NCI-H2107 treated with DMSO at 0.1 percent for 48 hours (cell line): ENCODE data around the gene DIAPH3.

ENCODE experiments used
- DNase-seq: peaks from one replicate; lab custom pipeline; 2025; ENCODE audit not compliant: unreplicated experiment; lab: John Stamatoyannopoulos, UW

DIAPH3 gene

GRCh38 chr13:60152904-60153303 is 10.8 kb downstream of the DIAPH3 start:
- DNase-seq: no peak

- DNase-seq: no peak
These were observed 11.6 kb downstream of the DIAPH3 start for GRCh38 chr13:60152114-60152513.

DNA sequence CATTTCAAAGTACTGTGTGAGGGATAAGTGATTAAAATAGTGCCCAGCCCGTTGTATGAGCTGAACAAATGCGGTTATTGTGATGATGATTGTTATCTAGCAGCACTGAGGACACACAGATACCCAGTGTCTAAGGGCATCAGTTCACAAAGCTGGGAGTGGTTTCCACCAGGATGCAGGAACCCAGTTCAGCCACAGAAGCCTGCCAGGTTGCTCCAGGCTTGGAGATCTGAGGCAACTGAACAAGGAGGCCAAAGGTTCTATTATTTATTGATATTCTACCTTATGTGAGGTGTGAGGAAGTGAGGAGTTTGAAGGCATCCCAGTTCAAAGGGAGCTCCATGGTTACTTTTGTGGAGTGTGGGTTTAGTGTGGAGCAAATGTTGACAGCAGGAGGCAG is 13.2 kb downstream of the DIAPH3 start:
- no peak for DNase-seq

DNA sequence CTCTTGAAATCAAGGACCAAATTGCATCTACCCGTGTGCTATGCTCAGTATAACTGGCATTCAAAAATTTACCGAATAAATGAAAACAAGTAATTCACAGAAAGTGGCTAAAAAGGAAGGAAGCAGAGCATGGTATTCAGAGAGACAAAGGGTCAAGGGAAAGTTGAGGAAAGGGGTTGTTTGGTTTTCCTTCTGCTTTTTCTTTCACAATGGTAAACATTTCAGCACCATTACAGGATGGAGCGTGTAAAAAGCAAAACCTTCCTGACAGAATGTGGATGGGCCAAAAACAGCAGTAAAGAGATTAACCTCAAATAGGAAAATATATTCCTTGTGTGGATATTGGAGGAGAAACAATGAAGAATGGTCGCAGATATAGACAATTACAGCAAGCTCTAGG is 14.8 kb downstream of the DIAPH3 start:
- no peak for DNase-seq

DNA sequence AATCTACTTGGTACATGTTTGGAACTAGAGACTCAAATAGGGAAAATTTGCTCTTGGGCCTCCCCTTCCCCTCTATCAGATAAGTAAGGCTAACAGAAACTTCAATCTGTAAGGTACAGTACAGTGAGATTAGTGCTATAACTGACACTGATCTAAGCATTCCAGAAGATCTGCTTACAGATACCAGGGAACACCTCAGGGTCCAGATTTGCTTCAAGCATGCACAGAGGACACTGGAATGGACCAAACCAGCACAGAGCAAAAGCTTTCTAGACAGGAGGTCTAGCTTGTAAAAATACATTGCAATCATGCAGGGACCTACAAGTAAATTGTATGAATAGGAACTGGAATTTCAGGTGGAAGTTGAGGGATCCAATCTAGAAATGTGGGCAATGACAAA is 16.4 kb downstream of the DIAPH3 start:
- no peak for DNase-seq

GRCh38 chr13:60146471-60146870 is 17.3 kb downstream of the DIAPH3 start:
- DNase-seq: no peak

DNA sequence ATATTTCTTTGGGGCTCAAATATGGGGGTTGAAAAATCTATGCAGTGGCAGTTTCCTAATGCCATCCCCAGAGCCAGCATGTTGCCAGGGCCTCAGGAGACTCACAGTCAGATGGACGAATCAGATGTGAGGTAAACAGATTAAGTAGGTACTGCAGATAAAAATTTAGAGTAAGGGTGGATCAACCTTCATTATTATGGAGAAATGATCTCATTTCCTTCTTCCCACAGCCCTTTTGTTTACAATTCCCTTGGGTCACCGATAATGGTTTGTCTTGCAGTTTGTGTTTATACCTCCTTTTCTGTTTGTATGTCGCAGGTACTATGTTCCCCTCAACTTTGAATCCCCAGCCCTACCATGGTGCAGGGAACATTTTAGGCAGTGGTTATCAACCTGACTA is 20.0 kb downstream of the DIAPH3 start:
- peak; percentile 57 for DNase-seq

- DNase-seq: no peak
These were observed 24.5 kb downstream of the DIAPH3 start for GRCh38 chr13:60139272-60139671.

- no peak for DNase-seq
These were observed 25.1 kb downstream of the DIAPH3 start for GRCh38 chr13:60138674-60139073.

DNA sequence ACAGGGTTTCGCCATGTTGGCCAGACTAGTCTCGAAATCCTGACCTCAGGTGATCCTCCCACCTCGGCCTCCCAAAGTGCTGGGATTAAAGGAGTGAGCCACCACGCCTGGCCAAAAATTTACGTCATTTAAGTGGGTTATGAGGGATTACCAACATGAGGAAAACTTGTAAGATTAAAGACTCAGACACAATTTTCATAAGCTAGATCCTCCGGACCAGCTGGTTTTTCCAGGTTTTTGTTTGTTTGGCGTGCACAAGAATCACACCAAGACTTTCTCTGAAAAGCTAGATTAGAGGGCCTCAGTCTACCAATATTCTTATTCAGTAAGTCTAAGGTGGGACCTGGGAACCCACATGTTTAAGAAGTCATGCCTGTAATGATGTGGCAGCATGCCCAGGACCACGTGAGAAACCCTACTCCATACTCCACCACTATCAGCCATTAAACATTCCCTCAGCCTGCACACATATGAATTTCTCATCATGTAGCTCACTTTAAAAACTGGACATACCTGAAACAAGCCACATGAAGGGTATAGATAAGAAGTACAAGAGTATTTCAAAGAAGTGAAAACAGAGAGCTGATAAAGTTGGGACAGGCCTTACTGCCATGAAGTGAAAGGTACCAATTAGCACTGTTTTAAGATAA is 25.7 kb downstream of the DIAPH3 start:
- DNase-seq: no peak

DNA sequence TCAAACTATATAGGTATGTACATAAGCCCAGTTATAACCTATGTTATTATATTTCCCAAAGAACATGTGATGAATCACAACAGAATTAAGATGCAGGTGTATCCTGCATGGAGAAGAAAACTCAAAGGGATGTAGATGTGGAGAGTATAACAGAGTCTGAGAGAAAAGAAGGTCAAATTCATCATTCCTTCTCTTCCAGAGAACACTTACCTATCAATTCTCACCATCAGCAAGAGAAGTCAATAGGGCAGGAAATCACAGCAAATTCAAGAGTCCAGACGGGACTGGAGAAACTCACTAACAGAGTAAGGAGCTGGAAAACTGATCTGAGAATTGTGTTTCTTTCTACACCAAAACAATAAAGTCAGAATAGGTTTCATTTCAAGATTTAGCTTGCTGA is 28.4 kb downstream of the DIAPH3 start:
- DNase-seq: no peak

DNA sequence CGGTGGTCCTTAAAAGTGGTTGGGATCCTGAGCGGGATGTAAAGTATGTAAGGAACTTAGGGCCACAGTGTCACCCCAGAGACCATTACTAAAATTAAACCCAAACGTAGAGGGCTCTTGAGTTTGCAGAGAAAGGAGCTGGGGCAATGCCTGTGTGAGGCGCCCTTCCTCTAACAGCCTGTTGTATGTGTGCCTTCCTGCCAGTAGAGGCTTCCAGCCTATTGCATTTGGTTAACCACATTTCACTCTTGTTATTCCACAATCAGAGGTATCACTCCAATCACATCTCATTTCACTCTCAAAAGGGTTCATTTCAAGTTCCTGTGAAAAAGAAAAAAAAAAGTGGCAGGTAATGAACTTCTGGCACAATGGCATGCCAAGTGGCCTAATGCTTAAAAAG is 29.4 kb downstream of the DIAPH3 start:
- DNase-seq: no peak

DNA sequence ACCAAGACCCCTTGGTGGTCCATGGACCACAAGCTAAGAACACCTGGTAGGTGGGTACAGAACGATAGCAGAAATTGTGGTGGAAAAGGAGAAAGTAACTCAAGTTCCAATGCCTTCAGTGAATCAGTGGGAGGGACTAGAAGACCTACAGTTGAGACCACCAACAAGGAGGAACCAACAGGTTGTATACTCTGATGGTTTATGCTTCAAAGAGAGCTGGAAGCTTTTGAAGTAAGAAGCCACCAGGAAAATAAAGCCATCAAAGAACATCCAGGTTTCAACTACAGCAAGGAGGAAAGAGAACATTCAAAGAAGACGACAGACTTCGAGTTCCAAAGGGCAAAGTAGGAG is 42.4 kb downstream of the DIAPH3 start:
- DNase-seq: no peak

- DNase-seq: no peak
These were observed 43.0 kb downstream of the DIAPH3 start for GRCh38 chr13:60120617-60121336.

GRCh38 chr13:60118696-60119400 is 44.9 kb downstream of the DIAPH3 start:
- DNase-seq: no peak

DNA sequence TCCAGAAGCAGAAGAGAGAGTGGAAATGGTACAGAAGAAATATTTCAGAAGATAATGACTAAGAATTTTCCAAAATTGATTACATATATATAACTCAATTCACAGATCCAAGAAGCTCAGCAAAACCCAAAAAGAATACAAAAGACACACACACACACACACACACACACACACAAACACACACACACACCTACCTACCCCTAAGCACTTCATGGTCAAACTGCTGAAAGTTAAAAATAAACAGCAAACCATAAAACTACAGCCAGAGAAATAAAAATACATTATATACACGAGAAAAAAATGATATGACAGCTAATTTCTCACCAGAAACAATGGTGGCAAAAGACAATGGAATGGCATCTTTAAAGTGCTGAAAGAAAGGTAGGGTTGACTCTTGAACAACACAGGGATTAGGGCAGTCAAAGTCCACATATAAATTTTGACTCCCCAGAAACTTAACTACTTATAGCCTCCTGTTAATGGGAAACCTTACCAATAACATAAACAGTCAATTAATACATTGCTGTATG is 49.2 kb downstream of the DIAPH3 start:
- no peak for DNase-seq

DNA sequence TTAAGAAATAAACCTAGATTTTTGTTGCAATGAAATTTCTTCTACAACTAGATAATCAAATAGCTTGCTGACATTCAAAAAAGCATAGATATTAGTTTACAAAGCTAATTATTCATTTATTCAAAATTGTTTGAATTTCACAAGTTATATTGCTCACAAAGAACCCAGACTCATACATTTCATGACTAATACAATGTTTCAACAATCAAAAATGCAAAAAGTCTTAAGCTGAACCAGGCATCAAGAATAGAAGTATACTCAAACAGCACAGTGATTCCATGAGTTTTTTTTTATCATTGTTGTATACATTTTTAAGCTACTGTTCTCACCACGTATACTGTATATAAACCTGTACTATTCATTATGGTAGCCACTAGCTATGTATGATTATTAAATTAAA is 51.0 kb downstream of the DIAPH3 start:
- no peak for DNase-seq

- DNase-seq: no peak
These were observed 52.0 kb downstream of the DIAPH3 start for GRCh38 chr13:60111691-60112090.

GRCh38 chr13:60109285-60109684 is 54.4 kb downstream of the DIAPH3 start:
- no peak for DNase-seq

DNA sequence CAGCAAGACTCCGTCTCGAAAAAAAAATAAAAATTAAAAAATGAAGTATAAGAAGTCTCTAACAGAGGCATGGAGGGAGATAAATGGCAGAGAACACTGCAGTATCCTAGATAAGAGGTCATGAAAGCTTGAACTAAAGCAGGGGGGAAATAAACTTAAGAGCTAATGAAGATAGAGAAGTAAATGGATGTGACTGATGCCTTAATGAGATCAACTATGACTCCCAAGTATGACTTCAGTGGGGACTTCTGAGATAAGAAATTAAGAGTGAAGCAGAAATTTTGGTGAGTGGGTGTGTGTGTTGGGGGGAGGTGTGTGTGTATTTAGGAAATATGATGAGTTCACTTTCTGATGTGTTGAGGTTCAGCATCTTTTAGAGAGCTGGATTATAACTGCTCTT is 55.1 kb downstream of the DIAPH3 start:
- DNase-seq: no peak

DNA sequence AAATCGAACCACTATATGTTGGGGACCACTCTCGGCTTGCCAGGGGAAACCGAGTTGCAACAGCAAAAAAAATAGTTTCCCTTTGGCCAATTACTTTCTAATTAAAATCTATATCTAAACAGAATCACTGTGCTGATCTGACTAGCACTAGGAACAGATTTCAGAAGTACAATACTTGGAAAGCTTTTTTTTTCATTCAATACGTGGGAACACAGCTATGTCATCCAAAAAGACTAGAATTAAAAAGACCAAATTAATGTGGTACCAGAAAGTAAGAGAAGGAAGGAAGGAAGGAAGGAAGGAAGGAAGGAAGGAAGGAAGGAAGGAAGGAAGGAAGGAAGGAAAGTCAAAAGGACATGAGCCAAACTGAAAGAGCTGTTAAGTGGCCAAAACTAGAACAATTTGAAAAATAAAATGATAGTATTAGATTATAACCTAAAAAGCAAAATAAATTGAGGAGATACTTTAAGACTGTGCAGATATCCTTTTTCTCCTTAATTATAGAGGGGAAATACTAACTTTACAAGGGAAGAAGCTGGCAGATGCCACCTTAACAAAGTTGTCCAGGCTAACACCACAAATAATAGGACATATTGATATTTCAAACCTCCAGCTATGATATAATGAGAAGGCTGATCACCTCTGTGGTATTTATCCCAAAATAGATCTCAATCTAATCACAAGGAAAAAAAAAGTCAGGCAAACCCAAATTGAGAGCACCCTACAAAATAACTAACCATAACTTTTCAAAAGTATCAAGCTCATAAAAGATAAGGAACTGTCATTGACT is 63.9 kb downstream of the DIAPH3 start:
- no peak for DNase-seq
